ENCODE measurements around the gene LIAS.

LIAS gene

DNA sequence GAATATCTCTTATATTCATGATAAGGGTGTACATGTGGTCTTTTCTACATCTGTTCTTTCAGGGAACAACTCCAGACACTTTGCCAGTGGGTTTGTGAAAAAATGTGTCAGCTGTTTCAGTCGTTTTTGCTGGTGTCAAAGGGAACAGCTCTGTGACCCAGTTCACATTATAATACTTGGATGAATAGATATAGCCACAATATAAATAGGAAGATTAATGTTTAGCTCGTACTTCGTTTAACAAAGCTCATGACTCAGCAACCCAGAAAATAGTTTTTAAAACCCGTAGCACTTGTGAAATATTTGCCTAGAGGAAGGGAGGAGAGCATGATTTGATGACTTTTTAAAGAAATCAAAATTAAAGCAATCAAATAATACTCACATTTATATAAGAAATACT is 7.9 kb downstream of the LIAS start:
- ChIA-PET POLR2A (no interaction called here), CTCF (interaction anchor here (1.0 to 2.3 kb wide), 7 partner anchors 10 to 850 kb away, joined by 3 to 5 read pairs (median 4); partner anchors contain the start of gene PDS5A)
- TF ChIP-seq, protein P1, sequence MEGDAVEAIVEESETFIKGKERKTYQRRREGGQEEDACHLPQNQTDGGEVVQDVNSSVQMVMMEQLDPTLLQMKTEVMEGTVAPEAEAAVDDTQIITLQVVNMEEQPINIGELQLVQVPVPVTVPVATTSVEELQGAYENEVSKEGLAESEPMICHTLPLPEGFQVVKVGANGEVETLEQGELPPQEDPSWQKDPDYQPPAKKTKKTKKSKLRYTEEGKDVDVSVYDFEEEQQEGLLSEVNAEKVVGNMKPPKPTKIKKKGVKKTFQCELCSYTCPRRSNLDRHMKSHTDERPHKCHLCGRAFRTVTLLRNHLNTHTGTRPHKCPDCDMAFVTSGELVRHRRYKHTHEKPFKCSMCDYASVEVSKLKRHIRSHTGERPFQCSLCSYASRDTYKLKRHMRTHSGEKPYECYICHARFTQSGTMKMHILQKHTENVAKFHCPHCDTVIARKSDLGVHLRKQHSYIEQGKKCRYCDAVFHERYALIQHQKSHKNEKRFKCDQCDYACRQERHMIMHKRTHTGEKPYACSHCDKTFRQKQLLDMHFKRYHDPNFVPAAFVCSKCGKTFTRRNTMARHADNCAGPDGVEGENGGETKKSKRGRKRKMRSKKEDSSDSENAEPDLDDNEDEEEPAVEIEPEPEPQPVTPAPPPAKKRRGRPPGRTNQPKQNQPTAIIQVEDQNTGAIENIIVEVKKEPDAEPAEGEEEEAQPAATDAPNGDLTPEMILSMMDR (IDR thresholded peaks at IDR 0.05; ENCODE audit: control extremely low read depth, extremely low read depth, low read depth, missing control alignments), result no peak
- DNase-seq (ENCODE audit: extremely low spot score), result no peak

DNA sequence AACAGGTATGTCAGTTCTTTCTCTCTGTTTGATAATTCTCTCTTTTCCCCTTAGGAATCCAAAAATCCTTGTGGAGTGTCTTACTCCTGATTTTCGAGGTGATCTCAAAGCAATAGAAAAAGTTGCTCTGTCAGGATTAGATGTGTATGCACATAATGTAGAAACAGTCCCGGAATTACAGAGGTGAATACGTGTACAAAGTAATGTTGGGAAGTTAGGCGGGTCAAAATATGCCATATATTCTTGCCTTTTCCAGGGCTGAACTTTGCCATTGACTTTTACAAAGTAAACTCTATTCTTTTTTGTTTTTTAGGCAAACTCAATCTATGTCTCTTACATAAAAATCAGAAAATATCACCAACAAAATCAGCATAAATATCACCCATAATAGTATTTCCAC is 8.6 kb downstream of the LIAS start:
- ChIA-PET CTCF (interaction anchor here (1.0 to 2.3 kb wide), 3 partner anchors 487 to 849 kb away, joined by 3 to 5 read pairs (median 5); no protein-coding TSS in a partner anchor), POLR2A (no interaction called here)
- no peak for DNase-seq (ENCODE audit: extremely low spot score)
- TF ChIP-seq, protein P1 (IDR thresholded peaks at IDR 0.05; ENCODE audit: control extremely low read depth, extremely low read depth, low read depth, missing control alignments), result no peak

GRCh38 chr4:39469429-39470077 is 10.7 kb downstream of the LIAS start:
- ChIA-PET POLR2A (interaction anchor here (1.2 kb wide), 1 partner anchor 11 kb away, joined by 5 read pairs; the partner anchor contains the start of genes LIAS and RPL9), CTCF (interaction anchor here (0.7 to 2.7 kb wide), 49 partner anchors 9 to 856 kb away, joined by 3 to 24 read pairs (median 4); partner anchors contain the start of genes KLB, LIAS, PDS5A and RPL9)
- peak; percentile 62 for DNase-seq (ENCODE audit: extremely low spot score)
- TF ChIP-seq, protein P1 (IDR thresholded peaks at IDR 0.05; ENCODE audit: control extremely low read depth, extremely low read depth, low read depth, missing control alignments), result peak; percentile 71

- TF ChIP-seq, protein P1 (IDR thresholded peaks at IDR 0.05; ENCODE audit: control extremely low read depth, extremely low read depth, low read depth, missing control alignments), result no peak
- CTCF ChIA-PET, result interaction anchor here (1.1 to 2.7 kb wide), 3 partner anchors 11 to 839 kb away, joined by 3 to 24 read pairs (median 10); partner anchors contain the start of genes LIAS, RPL9 and SMIM14
- no peak for DNase-seq (ENCODE audit: extremely low spot score)
- POLR2A ChIA-PET, result no interaction called here
Observed at GRCh38 chr4:39470402-39470801, 11.5 kb downstream of the LIAS start.

- ChIA-PET POLR2A (no interaction called here), CTCF (interaction anchor here (0.9 to 1.5 kb wide), 3 partner anchors 10 to 13 kb away, joined by 3 to 5 read pairs (median 3); no protein-coding TSS in a partner anchor)
- no peak for DNase-seq (ENCODE audit: extremely low spot score)
- TF ChIP-seq, protein P1 (IDR thresholded peaks at IDR 0.05; ENCODE audit: control extremely low read depth, extremely low read depth, low read depth, missing control alignments), result no peak
Observed at GRCh38 chr4:39472396-39472795, 13.5 kb downstream of the LIAS start.

- TF ChIP-seq, protein P1 (IDR thresholded peaks at IDR 0.05; ENCODE audit: control extremely low read depth, extremely low read depth, low read depth, missing control alignments), result no peak
- no peak for DNase-seq (ENCODE audit: extremely low spot score)
- POLR2A ChIA-PET, result no interaction called here
- CTCF ChIA-PET, result interaction anchor here (1.0 kb wide), 1 partner anchor 10 kb away, joined by 4 read pairs; no protein-coding TSS in a partner anchor
Observed at GRCh38 chr4:39476187-39476895, 17.5 kb downstream of the LIAS start.

Measured in GM10248 (cell line).